ENCODE results near the gene EIF3K. TPM values are rescaled to one million over a fixed set of nuclear protein-coding genes. Genes with fewer than 3 reads are reported as not detected.

EIF3K gene
- polyA plus RNA-seq, 2 of the 4 experiments (the other 2 are of a cell fraction): 419 to 937 TPM

DNA sequence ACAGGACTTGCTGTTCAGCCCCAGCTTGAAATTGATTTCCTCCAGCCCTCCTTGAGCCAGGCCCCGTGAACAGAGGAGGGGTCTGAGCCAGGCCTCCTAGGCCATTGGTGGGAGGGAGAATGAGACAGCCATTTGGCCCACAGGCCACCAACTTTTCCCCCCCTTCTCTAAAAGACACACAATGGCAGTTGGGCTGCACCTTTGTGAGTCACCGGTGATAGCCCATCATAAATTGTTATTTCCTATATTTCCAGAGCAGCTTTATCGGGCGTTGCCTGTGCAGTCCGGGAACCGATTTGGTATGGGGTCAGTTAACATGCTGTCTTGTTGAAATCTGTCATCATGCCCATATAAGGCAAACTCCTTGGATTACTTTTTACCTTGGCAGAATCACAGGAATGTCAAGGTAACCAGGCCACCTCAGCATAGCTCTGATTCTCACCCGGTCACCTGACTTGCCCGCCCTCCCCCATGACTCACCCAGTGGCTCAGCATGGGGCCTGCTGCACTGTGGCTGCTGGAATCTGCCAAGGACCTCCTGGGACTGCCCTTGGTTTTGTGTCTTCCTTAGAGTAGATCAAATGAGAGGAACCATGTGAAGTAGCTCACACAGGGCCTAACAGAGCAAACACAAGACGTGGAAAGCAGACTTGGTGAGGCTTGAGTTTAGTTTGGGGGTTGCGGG, 64.5 kb downstream of the EIF3K start (continued):
- TF ChIP-seq MAFK (IDR thresholded peaks at IDR 0.05; ENCODE audit: partially characterized antibody) (peak; percentile 83), HEYL (CRISPR knock-in tag; IDR thresholded peaks at IDR 0.05) (peak; percentile 71; the same call in 1 of the 2 replicates), HDAC2 (IDR thresholded peaks at IDR 0.05) (no peak), SREBF2 (IDR thresholded peaks at IDR 0.05) (no peak), BHLHE40 (IDR thresholded peaks at IDR 0.05; ENCODE audit: low read depth, low read length) (peak; percentile 91), JUNB (IDR thresholded peaks at IDR 0.05) (peak; percentile 98), HOXB5 (CRISPR knock-in tag; IDR thresholded peaks at IDR 0.05) (peak; percentile 82), JUN (IDR thresholded peaks at IDR 0.05) (peak; percentile 85 to 94), ZFP36 (IDR thresholded peaks at IDR 0.05; ENCODE audit: borderline replicate concordance, partially characterized antibody) (peak; percentile 100), RAD21 (conservative IDR thresholded peaks at IDR 0.05 in 1 of 2, IDR thresholded peaks at IDR 0.05 in 1 of 2) (peak in 1 of 2 experiments; percentile 37), CBX2 (IDR thresholded peaks at IDR 0.05; ENCODE audit: borderline replicate concordance, low read depth) (no peak), REST (IDR thresholded peaks at IDR 0.05) (no peak), BCL3 (IDR thresholded peaks at IDR 0.05) (peak; percentile 89; the same call in 2 of the 3 replicates), EP300 (IDR thresholded peaks at IDR 0.05) (peak; percentile 93 to 95; a peak in 4 of 5 replicates), HOXA7 (CRISPR knock-in tag; IDR thresholded peaks at IDR 0.05) (0 out of 2 replicates have a peak, but pooled peaks have one; percentile 7), ZC3H11A (IDR thresholded peaks at IDR 0.05) (no peak), ELK1 (IDR thresholded peaks at IDR 0.05; ENCODE audit: low read depth, low read length) (no peak), FOXS1 (CRISPR knock-in tag; IDR thresholded peaks at IDR 0.05) (peak; percentile 76), EHF (CRISPR knock-in tag; IDR thresholded peaks at IDR 0.05) (peak; percentile 94), HMGXB4 (CRISPR knock-in tag; IDR thresholded peaks at IDR 0.05; ENCODE audit: borderline replicate concordance) (no peak)
- TF ChIP-seq, protein P1, sequence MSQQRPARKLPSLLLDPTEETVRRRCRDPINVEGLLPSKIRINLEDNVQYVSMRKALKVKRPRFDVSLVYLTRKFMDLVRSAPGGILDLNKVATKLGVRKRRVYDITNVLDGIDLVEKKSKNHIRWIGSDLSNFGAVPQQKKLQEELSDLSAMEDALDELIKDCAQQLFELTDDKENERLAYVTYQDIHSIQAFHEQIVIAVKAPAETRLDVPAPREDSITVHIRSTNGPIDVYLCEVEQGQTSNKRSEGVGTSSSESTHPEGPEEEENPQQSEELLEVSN (IDR thresholded peaks at IDR 0.05; ENCODE audit: borderline replicate concordance, low read depth): peak; percentile 54; the same call in 1 of the 2 replicates
